ENCODE results near the gene C16orf74. TPM values are rescaled to one million over a fixed set of nuclear protein-coding genes. Genes with fewer than 3 reads are reported as not detected.

C16orf74 gene
- total RNA-seq, 1 donor from 2014 or later: 20.2 TPM

GRCh38 chr16:85677383-85677967 lies 73.4 kb downstream of the C16orf74 start:
- DNase-seq (ENCODE audit: extremely low read depth, low read depth, low spot score): no peak

DNA sequence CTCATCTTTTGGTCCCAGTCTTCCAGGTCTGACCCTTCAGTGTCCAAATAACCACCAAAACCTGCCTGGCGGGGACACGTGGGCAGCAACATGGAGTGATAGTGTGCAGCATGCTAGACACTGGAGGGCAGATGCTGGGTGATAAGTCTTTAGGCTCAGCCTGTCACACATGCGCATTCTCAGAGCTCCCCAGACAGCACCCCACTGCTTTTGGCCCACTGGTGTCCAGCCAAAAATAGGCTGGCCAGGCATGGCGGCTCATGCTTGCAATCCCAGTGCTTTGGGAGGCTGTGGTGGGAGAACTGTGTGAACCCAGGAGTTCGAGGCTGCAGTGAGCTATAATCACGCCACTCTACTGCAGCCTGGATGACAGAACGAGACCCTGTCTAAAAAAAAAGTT lies 74.4 kb downstream of the C16orf74 start:
- DNase-seq (ENCODE audit: extremely low read depth, low read depth, low spot score): no peak

GRCh38 chr16:85675251-85675874 lies 75.5 kb downstream of the C16orf74 start:
- no peak for DNase-seq (ENCODE audit: extremely low read depth, low read depth, low spot score)

DNA sequence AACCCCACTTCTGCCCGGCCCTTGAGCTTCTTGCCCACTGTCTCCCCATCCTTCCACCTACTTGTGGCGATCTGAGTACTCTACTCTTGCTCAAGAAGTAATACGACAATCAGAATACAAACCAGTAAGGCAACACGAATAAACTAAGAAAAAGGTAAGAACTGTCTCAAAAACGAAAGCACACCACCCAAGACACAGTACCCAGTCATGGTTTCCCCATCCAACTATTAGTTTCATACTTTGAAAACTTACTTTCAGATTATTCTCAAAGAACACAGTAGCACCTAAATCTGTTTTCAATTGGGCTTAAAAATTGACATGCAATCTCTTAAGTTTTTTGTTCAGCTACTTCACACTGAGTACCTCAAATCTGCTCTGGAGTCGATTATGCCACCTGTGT lies 76.1 kb downstream of the C16orf74 start:
- no peak for DNase-seq (ENCODE audit: extremely low read depth, low read depth, low spot score)

- no peak for DNase-seq (ENCODE audit: extremely low read depth, low read depth, low spot score)
Observed at GRCh38 chr16:85674418-85674755, 76.5 kb downstream of the C16orf74 start.

DNA sequence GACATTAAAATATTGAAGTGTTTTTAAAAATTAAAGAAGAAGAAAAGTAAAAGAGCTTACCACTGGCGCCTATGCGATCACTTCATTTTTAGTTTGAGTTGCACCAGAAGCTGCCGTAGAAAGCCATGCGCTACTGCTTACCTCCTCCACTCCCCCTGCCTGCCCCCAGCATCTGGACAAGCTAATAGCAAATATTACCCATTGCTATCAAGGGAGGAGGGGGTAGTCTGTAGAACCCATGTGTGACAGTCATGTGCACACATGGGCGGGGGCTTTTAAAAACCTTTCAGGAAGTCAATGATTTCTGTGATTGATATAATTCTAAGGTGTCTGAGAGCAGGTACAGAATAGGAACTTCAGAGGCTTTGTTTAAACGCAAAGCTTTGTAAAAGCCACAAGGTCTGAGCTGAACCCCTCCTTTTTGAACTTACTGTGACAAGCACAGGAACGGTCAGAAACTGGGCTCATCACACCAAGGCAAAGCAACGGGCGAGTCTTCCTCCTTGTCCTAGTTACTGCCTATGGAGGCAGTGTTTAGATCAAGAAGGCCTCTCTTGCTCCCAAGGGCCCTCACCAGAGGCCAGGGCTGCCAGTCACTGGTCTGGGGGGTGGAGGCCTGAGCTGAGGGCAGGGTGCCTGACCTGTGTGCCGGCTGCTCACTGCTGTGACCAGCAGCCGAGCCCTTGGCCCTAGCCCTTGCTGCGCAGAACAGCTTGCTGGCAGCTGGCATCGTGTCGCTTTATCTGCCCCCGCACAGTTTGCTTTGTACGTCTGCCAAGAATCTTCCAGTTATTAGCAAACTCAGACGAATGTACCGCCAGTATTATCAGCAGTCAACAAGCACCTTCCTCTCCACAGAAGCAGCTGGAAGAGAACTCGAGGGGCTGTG lies 77.1 kb downstream of the C16orf74 start:
- DNase-seq (ENCODE audit: extremely low read depth, low read depth, low spot score): no peak

GRCh38 chr16:85670840-85671239 lies 80.1 kb downstream of the C16orf74 start:
- no peak for DNase-seq (ENCODE audit: extremely low read depth, low read depth, low spot score)

GRCh38 chr16:85668676-85669424 lies 82.0 kb downstream of the C16orf74 start:
- DNase-seq (ENCODE audit: extremely low read depth, low read depth, low spot score): no peak

GRCh38 chr16:85667841-85668413 lies 83.0 kb downstream of the C16orf74 start:
- DNase-seq (ENCODE audit: extremely low read depth, low read depth, low spot score): no peak

DNA sequence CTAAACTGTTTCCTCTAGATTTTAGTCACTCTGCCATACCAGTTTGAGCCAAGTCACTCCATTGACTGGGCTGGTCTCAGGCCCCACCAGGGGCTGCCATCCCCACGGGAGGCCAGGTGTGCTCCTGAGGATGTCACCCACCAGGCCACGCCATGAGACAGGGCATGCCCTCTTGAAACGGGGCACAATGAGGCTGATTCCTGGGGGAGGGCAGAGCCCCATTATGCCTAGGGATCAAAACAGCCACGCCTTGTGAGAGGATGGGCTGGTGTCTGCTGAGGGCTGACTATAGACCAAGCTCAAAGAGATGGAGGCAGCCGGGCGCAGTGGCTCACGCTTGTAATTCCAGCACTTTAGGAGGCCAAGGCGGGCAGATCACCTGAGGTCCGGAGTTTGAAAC lies 83.6 kb downstream of the C16orf74 start:
- DNase-seq (ENCODE audit: extremely low read depth, low read depth, low spot score): no peak

- DNase-seq (ENCODE audit: extremely low read depth, low read depth, low spot score): no peak
Observed at GRCh38 chr16:85665929-85666328, 85.0 kb downstream of the C16orf74 start.

DNA sequence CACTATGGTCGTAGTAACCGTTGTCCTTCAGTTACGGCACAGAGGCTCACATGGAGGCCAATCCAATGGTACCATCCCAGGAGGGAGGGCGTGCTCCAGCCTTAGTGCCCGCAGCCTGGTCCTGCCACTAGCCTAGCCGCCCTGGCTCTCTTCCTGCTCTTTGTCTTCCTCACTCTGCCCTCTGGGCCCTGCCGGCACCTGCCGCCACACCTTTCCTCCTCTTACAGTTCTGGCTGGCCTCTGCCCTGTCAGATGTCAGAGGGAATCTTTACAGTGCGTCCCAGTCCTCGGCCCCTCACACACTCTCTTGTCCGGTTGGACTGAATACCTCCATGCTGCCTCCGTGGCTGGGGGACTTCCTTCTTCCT lies 85.5 kb downstream of the C16orf74 start:
- no peak for DNase-seq (ENCODE audit: extremely low read depth, low read depth, low spot score)

- no peak for DNase-seq (ENCODE audit: extremely low read depth, low read depth, low spot score)
Observed at GRCh38 chr16:85664580-85665372, 86.1 kb downstream of the C16orf74 start.

DNA sequence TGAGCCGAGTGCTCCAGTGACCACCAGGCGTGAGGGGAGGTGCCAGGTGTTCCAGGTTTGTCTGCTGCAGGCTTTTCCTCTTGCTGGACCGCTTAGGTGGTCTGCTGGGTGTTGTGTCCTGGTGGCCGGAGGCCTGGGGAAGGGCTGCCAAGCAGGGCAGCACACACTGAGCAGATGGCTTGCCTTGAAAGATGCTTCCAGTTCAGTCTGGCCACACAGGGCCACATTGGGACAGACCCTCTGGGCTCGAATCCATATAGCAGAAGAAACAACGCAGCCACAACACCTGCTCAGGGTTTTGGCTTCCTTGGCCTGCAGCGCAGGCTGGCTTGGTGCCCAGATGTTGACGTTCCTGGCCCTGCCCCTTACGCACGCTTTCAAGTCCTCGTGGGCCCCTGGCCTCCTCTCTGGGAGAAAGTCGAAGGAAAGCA lies 87.0 kb downstream of the C16orf74 start:
- no peak for DNase-seq (ENCODE audit: extremely low read depth, low read depth, low spot score)

DNA sequence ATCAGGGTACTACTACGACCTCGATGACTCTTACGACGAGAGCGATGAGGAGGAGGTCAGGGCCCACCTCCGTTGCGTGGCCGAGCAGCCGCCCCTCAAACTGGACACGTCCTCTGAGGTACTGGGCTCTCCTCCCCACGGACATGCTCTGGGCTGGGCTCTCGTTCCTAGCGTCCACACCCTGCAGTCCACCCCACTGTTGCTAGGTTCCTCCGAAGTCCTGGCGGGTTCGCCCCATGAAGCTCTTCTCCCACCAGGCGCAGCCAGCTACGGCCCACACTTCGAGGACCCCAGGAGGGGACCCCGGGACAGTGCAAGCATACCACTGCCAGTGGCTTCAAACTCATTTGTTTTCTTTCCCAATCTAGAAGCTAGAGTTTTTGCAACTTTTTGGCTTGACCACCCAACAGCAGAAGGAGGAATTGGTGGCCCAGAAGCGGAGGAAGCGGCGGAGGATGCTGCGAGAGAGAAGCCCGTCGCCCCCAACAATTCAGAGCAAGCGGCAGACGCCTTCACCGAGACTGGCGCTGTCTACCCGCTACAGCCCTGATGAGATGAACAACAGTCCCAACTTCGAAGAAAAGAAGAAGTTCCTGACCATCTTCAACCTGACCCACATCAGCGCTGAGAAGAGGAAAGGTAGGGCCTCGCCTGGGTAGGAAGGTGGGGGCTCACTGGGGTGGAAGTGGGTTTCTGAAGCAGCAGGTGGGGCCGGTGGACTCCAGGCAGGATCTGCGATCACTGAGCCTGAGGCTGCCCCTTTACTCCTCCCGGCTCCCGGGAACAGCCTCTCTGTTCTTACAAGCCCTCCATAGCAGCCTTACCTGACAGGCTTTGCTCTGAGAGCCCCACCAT lies 87.7 kb downstream of the C16orf74 start:
- DNase-seq (ENCODE audit: extremely low read depth, low read depth, low spot score): no peak

- no peak for DNase-seq (ENCODE audit: extremely low read depth, low read depth, low spot score)
Observed at GRCh38 chr16:85662482-85662812, 88.4 kb downstream of the C16orf74 start.

- DNase-seq (ENCODE audit: extremely low read depth, low read depth, low spot score): no peak
Observed at GRCh38 chr16:85661740-85662481, 89.0 kb downstream of the C16orf74 start.

DNA sequence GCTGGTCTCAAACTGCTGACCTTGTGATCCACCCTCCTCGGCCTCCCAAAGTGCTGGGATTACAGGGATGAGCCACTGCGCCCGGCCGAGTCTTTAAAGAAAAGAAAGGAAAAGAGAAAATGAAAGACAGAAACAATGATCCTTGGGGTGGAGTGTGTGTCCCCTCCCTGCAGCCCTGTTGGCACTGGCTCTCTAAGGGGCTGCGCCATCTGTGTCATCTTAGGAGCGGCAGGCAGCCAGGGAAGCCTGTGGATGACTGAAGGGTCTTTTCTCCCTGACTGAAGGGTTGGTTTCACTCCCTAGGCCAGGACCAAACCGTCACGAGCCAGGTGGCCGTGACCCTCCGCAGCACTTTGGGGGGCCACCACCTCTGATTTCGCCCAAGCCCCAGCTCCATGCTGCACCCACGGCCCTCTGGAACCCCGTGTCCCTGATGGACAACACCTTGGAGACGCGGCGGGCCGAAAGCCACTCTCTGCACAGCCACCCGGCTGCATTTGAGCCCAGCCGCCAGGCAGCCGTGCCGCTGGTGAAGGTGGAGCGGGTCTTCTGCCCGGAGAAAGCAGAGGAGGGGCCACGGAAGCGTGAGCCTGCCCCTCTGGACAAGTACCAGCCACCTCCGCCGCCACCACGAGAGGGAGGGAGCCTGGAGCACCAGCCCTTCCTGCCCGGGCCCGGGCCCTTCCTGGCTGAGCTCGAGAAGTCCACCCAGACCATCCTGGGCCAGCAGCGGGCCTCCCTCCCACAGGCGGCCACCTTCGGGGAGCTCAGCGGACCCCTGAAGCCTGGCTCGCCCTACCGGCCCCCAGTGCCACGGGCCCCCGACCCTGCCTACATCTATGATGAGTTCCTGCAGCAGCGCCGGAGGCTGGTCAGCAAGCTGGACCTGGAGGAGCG lies 89.8 kb downstream of the C16orf74 start:
- no peak for DNase-seq (ENCODE audit: extremely low read depth, low read depth, low spot score)

Data from glomerular endothelial cell (primary cell).